H1 (cell line): ENCODE measurements around the gene DAB2IP. TPM values are rescaled to one million over a fixed set of nuclear protein-coding genes. Genes with fewer than 3 reads are reported as not detected.

Experiments used
- CBX8 ChIP-seq: fragments of 300-800, 300-1000 bp; sonication (generic); IDR thresholded peaks from 2 replicates; pipeline ENCODE4 v1.7.1; 2016; ENCODE audit warnings: low read depth, low read length, borderline replicate concordance
- CTCF ChIP-seq, 3 experiments: IDR thresholded peaks; 1 replicate in 2 of 3; 2 replicates in 1 of 3; pipeline versions ENCODE4 v1.5.1 to v1.6.1; 2011; ENCODE audit warnings: low read length in 3 of 3, mild to moderate bottlenecking in 3 of 3, inconsistent platforms in 2 of 3, low read depth in 1 of 3, moderate library complexity in 1 of 3; ENCODE audit not compliant: insufficient read depth in 1 of 3; ENCODE audit errors: control extremely low read depth in 1 of 3
- EGR1 ChIP-seq: IDR thresholded peaks from 2 replicates; pipeline ENCODE4 v1.6.1; 2011; ENCODE audit warnings: low read depth, low read length, borderline replicate concordance
- EP300 ChIP-seq, 2 experiments: IDR thresholded peaks; 1 replicate in 1 of 2; 2 replicates in 1 of 2; pipeline ENCODE4 v1.6.1; 2011 to 2012; ENCODE audit warnings: low read depth in 2 of 2, low read length in 2 of 2, mild to moderate bottlenecking in 2 of 2, borderline replicate concordance in 1 of 2, inconsistent platforms in 1 of 2, moderate library complexity in 1 of 2
- FOSL1 ChIP-seq: IDR thresholded peaks from 2 replicates; pipeline ENCODE4 v1.6.1; 2011; ENCODE audit warnings: mild to moderate bottlenecking, low read depth, low read length, moderate library complexity; ENCODE audit not compliant: insufficient read depth
- GABPA ChIP-seq: IDR thresholded peaks from 2 replicates; pipeline ENCODE4 v1.6.1; 2011; ENCODE audit warnings: mild to moderate bottlenecking, low read length, moderate library complexity, borderline replicate concordance; ENCODE audit not compliant: insufficient read depth
- HDAC2 ChIP-seq, 2 experiments: fragments of 300-600 bp in 1 of 2; sonication (generic) in 1 of 2; IDR thresholded peaks; 2 replicates each; pipeline ENCODE4 v1.6.1; 2011 to 2012; ENCODE audit warnings: low read depth in 2 of 2, low read length in 2 of 2, mild to moderate bottlenecking in 2 of 2, moderate library complexity in 2 of 2, borderline replicate concordance in 1 of 2, inconsistent platforms in 1 of 2
- MAFK ChIP-seq: IDR thresholded peaks from 2 replicates; pipeline ENCODE4 v1.6.1; 2012; ENCODE audit warnings: low read depth, mild to moderate bottlenecking, improper control_type of control experiment, low read length
- POLR2A ChIP-seq, 2 experiments: IDR thresholded peaks; 1 replicate in 1 of 2; 2 replicates in 1 of 2; pipeline ENCODE4 v1.6.1; 2011; ENCODE audit warnings: low read depth in 2 of 2, low read length in 2 of 2, mild to moderate bottlenecking in 2 of 2; ENCODE audit errors: control extremely low read depth in 1 of 2
- POU5F1 ChIP-seq: IDR thresholded peaks from 2 replicates; pipeline ENCODE4 v1.6.1; 2011; ENCODE audit warnings: low read depth, mild to moderate bottlenecking, low read length, moderate library complexity
- RAD21 ChIP-seq, 2 experiments: IDR thresholded peaks in 1 of 2; conservative IDR thresholded peaks in 1 of 2; 2 replicates each; pipeline ENCODE4 v1.6.1; 2011; ENCODE audit warnings: low read depth in 2 of 2, low read length in 2 of 2, improper control_type of control experiment in 1 of 2, inconsistent platforms in 1 of 2, mild to moderate bottlenecking in 1 of 2, moderate library complexity in 1 of 2
- SIN3A ChIP-seq, 2 experiments: IDR thresholded peaks in 1 of 2; conservative IDR thresholded peaks in 1 of 2; 2 replicates each; pipeline ENCODE4 v1.6.1; 2011 to 2012; ENCODE audit warnings: low read length in 2 of 2, improper control_type of control experiment in 1 of 2, low read depth in 1 of 2, mild to moderate bottlenecking in 1 of 2
- SIRT6 ChIP-seq: IDR thresholded peaks from one replicate; pipeline ENCODE4 v1.7.1; 2012; ENCODE audit warnings: low read length, inconsistent platforms
- TAF1 ChIP-seq: IDR thresholded peaks from 2 replicates; pipeline ENCODE4 v1.6.1; 2011; ENCODE audit warnings: mild to moderate bottlenecking, low read depth, low read length
- TBP ChIP-seq: IDR thresholded peaks from 2 replicates; pipeline ENCODE4 v1.6.1; 2011; ENCODE audit warnings: low read depth, low read length, improper control_type of control experiment
- TCF12 ChIP-seq: IDR thresholded peaks from 2 replicates; pipeline ENCODE4 v1.6.1; 2011; ENCODE audit warnings: low read depth, mild to moderate bottlenecking, low read length
- TEAD4 ChIP-seq: IDR thresholded peaks from 2 replicates; pipeline ENCODE4 v1.6.1; 2012; ENCODE audit warnings: low read depth, low read length, inconsistent platforms, mixed read lengths
- USF2 ChIP-seq: IDR thresholded peaks from 2 replicates; pipeline ENCODE4 v1.6.1; 2011; ENCODE audit warnings: low read length, improper control_type of control experiment
- YY1 ChIP-seq: IDR thresholded peaks from 2 replicates; pipeline ENCODE4 v1.6.1; 2011; ENCODE audit warnings: low read depth, mild to moderate bottlenecking, low read length
- polyA plus RNA-seq, 7 experiments: library from polyadenylated mRNA; depleted of rRNA in 3 of 7; stranded (reverse) in 5 of 7; unstranded in 2 of 7; fragments of >200 nt in 5 of 7; fragments of 200-250 nt in 2 of 7; gene quantifications; 1 replicate in 5 of 7; 2 replicates in 1 of 7; 4 replicates in 1 of 7; pipeline versions ENCODE4 v1.2.1 to v1.2.3, GENCODE V29; 2011 to 2013; ENCODE audit warnings: missing spikeins in 2 of 7, mixed read lengths in 2 of 7
- total RNA-seq: library from RNA; stranded (reverse); fragmentation: NEBNext Ultra II Directional; extraction: Animal tissue kit (Norgen Biotek cat#: 25700); gene quantifications from 2 replicates; pipeline ENCODE4 v1.2.1, GENCODE V29; 2021

The DAB2IP gene
- total and polyA plus RNA-seq, 2 of the 8 experiments (the other 6 are each of a cell fraction or from before 2014, with no cell fraction given), result 19.7 to 39.5 TPM

- TF ChIP-seq CTCF (IDR thresholded peaks at IDR 0.05; ENCODE audit: control extremely low read depth in 1 of 3, insufficient read depth in 1 of 3, low read depth in 1 of 3, low read length in 3 of 3) (0 out of 4 replicates have a peak, but pooled peaks of 1 of the 3 experiments have one; percentile 5), RAD21 (IDR thresholded peaks at IDR 0.05 in 1 of 2, conservative IDR thresholded peaks at IDR 0.05 in 1 of 2; ENCODE audit: low read depth in 2 of 2, low read length in 2 of 2) (no peak), USF2 (no peak), MAFK (no peak), GABPA (peak; percentile 68; the same call in 1 of the 2 replicates), HDAC2 (IDR thresholded peaks at IDR 0.05; ENCODE audit: borderline replicate concordance in 1 of 2, low read depth in 2 of 2, low read length in 2 of 2) (0 out of 4 replicates have a peak, but pooled peaks of 1 of the 2 experiments have one; percentile 35), FOSL1 (no peak), SIRT6 (no peak), CBX8 (no peak), TAF1 (0 out of 2 replicates have a peak, but pooled peaks have one; percentile 29), TBP (no peak), SIN3A (conservative IDR thresholded peaks at IDR 0.05 in 1 of 2, IDR thresholded peaks at IDR 0.05 in 1 of 2; ENCODE audit: low read depth in 1 of 2, low read length in 2 of 2) (peak in 1 of 2 experiments; percentile 57; a peak in 1 of 4 replicates), EP300 (IDR thresholded peaks at IDR 0.05; ENCODE audit: borderline replicate concordance in 1 of 2, low read depth in 2 of 2, low read length in 2 of 2) (no peak), YY1 (0 out of 2 replicates have a peak, but pooled peaks have one; percentile 39), POU5F1 (no peak), EGR1 (peak; percentile 57), TCF12 (no peak), POLR2A (IDR thresholded peaks at IDR 0.05; ENCODE audit: control extremely low read depth in 1 of 2, low read depth in 2 of 2, low read length in 2 of 2) (no peak), TEAD4 (no peak)
Measured at GRCh38 chr9:121651295-121652020, at the start of gene DAB2IP (continued).
